GM12873 (cell line): ENCODE results near the gene YIPF4.

Experiments used
- TF ChIP-seq, protein P1 (sequence below): IDR thresholded peaks from 2 replicates; pipeline ENCODE4 v1.5.1; 2012; ENCODE audit warnings: low read depth, mild to moderate bottlenecking, moderate library complexity, low read length, control low read depth; ENCODE audit not compliant: insufficient read depth; ENCODE audit errors: missing control alignments

YIPF4 gene

DNA sequence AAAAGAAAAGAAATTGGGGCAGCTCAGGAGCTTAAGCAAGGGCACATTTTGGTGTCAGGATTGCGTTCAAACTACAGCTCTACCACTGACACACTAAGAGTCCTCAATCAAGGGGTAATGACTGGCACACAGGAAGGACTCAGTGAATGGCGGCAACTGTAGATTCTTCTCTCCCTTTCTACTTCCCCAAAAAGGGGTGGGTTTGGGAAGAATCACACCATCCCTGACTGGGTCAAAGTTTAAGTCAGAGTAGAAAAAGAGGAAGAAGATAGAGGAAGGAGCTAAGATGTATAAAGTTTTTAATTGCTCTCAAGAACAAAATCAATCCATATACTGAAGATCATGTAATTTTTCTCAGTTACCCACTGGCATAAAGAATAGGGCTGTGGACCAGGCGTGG, 15.6 kb upstream of the YIPF4 start:
- TF ChIP-seq, protein P1, sequence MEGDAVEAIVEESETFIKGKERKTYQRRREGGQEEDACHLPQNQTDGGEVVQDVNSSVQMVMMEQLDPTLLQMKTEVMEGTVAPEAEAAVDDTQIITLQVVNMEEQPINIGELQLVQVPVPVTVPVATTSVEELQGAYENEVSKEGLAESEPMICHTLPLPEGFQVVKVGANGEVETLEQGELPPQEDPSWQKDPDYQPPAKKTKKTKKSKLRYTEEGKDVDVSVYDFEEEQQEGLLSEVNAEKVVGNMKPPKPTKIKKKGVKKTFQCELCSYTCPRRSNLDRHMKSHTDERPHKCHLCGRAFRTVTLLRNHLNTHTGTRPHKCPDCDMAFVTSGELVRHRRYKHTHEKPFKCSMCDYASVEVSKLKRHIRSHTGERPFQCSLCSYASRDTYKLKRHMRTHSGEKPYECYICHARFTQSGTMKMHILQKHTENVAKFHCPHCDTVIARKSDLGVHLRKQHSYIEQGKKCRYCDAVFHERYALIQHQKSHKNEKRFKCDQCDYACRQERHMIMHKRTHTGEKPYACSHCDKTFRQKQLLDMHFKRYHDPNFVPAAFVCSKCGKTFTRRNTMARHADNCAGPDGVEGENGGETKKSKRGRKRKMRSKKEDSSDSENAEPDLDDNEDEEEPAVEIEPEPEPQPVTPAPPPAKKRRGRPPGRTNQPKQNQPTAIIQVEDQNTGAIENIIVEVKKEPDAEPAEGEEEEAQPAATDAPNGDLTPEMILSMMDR: no peak

DNA sequence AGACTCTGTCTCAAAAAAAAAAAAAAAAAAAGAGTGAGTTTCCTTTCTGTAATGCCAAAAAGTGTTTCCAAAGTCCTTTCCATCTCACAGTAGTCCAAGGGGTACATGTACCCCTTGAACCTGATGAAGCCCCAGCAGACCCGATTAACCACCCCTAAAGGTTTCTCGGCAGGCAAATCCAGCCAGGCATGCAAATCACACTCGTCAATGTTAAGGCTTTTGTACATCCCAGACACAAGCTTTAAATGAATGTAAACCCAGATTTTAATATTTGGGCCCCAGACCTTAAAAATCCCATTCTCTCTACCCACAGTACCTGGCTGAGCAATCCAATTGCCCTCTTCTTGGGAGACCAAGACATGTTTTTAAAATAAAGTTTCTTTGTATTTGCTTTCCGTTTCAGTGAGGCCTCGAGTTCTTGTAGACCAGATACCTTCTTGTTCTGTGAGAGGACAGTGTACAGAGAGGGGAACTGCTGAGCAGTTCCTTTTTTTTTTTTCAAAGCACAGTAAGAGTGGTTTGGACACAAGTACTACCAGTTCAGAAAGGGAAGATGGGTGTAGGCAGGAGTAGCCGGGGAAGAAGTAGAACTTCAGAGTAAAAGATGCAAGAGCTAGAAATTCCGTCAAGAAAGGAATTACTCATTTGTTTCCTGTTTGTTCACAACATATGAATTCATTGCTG, 13.1 kb upstream of the YIPF4 start, which contains the start of gene NLRC4:
NLRC4 (minus strand) TSS at position 465 of the 684 bp plus-strand sequence. CDS start 8,111 bp downstream, outside the sequence.
- TF ChIP-seq, protein P1: no peak

DNA sequence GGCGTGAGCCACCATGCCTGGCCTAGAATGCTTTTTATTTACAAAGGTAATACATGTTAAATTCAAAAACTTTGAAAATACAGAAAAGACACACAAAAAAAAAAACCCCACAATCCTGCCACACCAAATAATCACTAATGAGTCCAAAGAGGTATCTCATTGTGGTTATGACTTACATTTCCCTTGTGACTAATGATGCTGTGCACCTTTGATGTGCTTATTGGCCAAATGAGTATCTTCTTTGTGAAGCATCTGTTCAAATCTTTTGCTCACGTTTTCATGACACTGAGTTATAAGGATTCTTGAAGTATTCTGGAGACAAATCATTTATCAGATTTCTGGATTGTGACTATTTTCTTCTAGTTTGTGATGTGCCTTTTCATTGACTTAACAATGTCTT, 6.6 kb upstream of the YIPF4 start:
- TF ChIP-seq, protein P1: no peak

DNA sequence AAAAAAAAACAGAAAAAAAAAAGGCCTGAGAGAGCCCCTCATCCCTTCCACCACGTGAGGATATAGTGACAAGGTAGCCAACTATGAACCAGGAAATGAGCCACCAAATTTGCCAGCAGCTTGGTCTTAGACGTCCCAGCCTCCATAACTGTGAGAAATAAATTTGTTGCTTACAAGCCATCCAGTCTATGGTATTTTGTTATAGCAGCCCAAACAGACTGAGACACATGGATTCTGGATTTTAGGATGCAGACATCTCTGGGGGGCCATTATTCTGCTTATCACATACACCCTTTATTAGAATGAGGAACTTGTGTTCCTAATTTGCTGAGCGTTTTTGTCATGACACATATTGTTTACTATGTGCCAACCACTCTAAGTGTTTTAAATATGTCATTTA, 5.4 kb upstream of the YIPF4 start:
- TF ChIP-seq, protein P1: no peak

DNA sequence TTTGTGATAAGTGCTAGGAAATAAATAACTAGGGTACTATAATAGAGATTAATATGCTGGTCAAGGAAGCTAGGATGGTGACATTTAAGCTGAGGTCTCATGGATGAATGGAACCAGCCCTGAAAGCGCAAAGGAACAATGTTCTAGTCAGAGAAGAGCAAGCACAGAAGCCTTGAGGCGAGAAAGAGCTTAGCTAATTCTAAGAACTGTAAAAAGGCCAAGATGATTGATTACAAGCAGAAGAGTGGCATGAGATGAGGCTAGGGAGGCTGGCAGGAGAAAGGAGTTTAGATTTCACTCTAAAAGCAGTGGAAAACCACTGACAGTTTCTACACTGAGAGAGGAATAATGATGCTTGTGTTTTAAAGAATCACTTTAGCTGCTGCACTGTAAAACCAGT, 3.4 kb upstream of the YIPF4 start:
- TF ChIP-seq, protein P1: no peak

DNA sequence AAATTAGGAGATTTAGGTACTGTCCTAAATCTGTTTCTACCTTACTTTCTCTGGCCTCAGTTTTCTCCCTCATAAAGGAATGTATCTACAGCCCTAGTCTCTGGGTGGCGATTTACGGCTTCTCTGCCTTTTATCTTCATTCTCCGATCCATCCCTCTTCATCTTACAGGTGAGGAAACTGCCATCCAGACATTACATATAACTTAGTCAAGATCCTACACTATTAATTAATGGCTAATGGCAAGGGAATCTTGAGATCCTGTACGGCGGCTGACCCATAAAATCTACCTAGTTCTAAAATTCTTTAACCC, 386 bp upstream of the YIPF4 start:
- TF ChIP-seq, protein P1: no peak

DNA sequence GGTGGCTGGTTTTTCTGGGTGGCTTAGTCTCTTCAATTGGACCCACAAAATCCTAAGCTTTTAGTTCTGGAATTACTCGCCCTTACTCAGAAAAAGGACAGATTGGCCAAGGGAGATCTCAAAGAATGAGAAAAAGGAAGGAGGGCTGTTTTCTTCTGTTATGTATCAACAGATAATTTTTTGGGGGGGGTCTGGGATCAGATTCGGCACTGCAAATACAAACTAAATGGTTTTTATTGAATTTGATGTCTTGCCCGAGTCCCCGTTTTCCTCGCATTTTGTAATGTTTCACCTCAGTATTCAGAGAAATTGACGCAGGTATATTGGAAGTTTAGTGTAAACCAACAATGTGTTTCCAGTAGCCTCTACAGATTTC, 762 bp downstream of the YIPF4 start:
- TF ChIP-seq, protein P1: no peak
